ENCODE results near the gene TGFBR3. TPM values are rescaled to one million over a fixed set of nuclear protein-coding genes. Genes with fewer than 3 reads are reported as not detected.

The TGFBR3 gene
- total and polyA plus RNA-seq, 4 experiments from 2014 or later, result 34.5 to 47.3 (median 42.3) TPM

- intact Hi-C loops (cut with micrococcal nuclease), result no loop called here
Measured at GRCh38 chr1:91764471-91765115, 121.4 kb downstream of the TGFBR3 start.

DNA sequence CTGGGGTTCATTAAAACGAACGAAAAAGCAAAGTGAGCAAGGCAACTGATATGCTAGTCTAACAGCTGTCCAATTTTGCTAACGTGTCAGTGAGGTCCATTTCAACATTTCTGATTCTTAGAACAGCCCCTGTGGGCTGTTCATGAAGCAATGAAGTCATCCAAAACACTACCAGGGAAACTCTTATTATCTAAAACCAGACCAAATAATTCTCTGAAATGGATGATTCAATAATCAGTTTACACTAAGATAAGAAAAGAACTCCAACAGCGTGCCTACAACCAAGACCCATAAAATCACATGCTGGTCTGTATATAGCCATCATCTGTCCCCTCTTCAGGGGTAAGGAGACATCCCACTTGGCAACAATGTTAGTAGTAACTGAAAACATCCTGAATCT lies 122.7 kb downstream of the TGFBR3 start:
- Histone ChIP-seq H3K36me3 (ENCODE audit: insufficient read depth, low read length) (peaks cover 6% of the 10 kb centered on the region), H3K27me3 (ENCODE audit: insufficient read depth, low read length) (no peaks in the 10 kb centered on the region), H3K27ac (ENCODE audit: low read depth, low read length) (no peak overlapping the region), H3K9me3 (ENCODE audit: control insufficient read depth in 1 of 2, low read length in 2 of 2) (no peaks in the 10 kb centered on the region), H3K4me3 (ENCODE audit: low read length in 2 of 2) (no peak overlapping the region), H3K4me1 (ENCODE audit: insufficient read depth, low read length) (no peaks in the 10 kb centered on the region)
- Mint-ChIP-seq H3K27ac (no peak overlapping the region), H3K27me3 (no peaks in the 10 kb centered on the region), H3K9me3 (no peaks in the 10 kb centered on the region), H3K4me1 (peaks cover 10 to 26% (median 14%) of the 10 kb centered on the region in 4 donors), H3K36me3 (peaks cover 25 to 27% of the 10 kb centered on the region in 2 donors), H3K4me3 (no peak overlapping the region)
- DNase-seq, result no peak
- CTCF ChIA-PET (ENCODE audit: partially characterized antibody), result interaction anchor here (1.5 kb wide), 1 partner anchor 11 kb away, joined by 3 read pairs; no protein-coding TSS in a partner anchor
- intact Hi-C loops (cut with micrococcal nuclease), result no loop called here
- POLR2A ChIA-PET (ENCODE audit: partially characterized antibody), result interaction anchor here (1.1 kb wide), 1 partner anchor 28 kb away, joined by 3 read pairs; no protein-coding TSS in a partner anchor

More at GRCh38 chr1:91764471-91765115, 121.4 kb downstream of the TGFBR3 start:
- Mint-ChIP-seq H3K27ac (peak overlapping the region in 3 of 7 donors; percentile 13 to 53 (median 43)), H3K36me3 (peaks cover 28 to 32% of the 10 kb centered on the region in 2 donors), H3K27me3 (no peaks in the 10 kb centered on the region), H3K4me1 (peaks cover 8 to 32% (median 14%) of the 10 kb centered on the region in 4 donors), H3K4me3 (no peak overlapping the region), H3K9me3 (no peaks in the 10 kb centered on the region)
- Histone ChIP-seq H3K36me3 (ENCODE audit: insufficient read depth, low read length) (no peaks in the 10 kb centered on the region), H3K27ac (ENCODE audit: low read depth, low read length) (no peak overlapping the region), H3K4me1 (ENCODE audit: insufficient read depth, low read length) (no peaks in the 10 kb centered on the region), H3K27me3 (ENCODE audit: insufficient read depth, low read length) (no peaks in the 10 kb centered on the region), H3K9me3 (ENCODE audit: control insufficient read depth in 1 of 2, low read length in 2 of 2) (no peaks in the 10 kb centered on the region), H3K4me3 (ENCODE audit: low read length in 2 of 2) (no peak overlapping the region)
- ChIA-PET CTCF (ENCODE audit: partially characterized antibody) (interaction anchor here (1.2 to 1.5 kb wide), 2 partner anchors 13 to 252 kb away, joined by 3 read pairs; no protein-coding TSS in a partner anchor), POLR2A (ENCODE audit: partially characterized antibody) (interaction anchor here (1.1 kb wide), 1 partner anchor 27 kb away, joined by 3 read pairs; no protein-coding TSS in a partner anchor)
- no peak for DNase-seq

DNA sequence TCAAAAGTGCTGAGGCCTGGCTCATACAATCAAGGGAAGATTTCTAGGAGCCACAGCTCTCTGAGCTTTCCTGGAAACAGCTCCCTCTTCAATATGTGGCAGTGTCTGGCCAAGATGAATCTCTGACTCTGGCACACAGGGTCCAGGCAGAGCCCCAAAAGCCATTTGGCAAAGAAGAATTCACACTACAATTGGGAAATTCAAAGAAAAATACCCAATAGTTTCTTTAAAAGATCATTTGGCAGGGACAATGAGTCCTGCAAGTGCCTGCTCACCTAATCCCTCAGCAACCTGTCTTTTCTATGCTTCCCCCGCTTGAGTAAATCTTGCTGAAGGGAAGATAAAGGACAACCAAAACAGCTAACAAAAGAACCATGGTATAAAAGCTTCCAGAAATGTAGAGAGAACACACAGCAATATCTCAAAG lies 124.6 kb downstream of the TGFBR3 start:
- intact Hi-C loops (cut with micrococcal nuclease), result no loop called here
- no peaks in the 10 kb centered on the region for H3K4me1 ChIP-seq (ENCODE audit: insufficient read depth, low read length)
- ChIA-PET POLR2A (ENCODE audit: partially characterized antibody) (no interaction called here), CTCF (ENCODE audit: partially characterized antibody) (interaction anchor here (0.5 to 1.3 kb wide), 3 partner anchors 23 to 200 kb away, joined by 3 to 5 read pairs (median 3); no protein-coding TSS in a partner anchor)
- Mint-ChIP-seq H3K27ac (peak overlapping the region in 2 of 7 donors; percentile 48 to 50), H3K27me3 (no peaks in the 10 kb centered on the region), H3K4me3 (no peak overlapping the region), H3K36me3 (peaks cover 22 to 24% of the 10 kb centered on the region in 2 donors), H3K9me3 (no peaks in the 10 kb centered on the region), H3K4me1 (peaks cover 8 to 22% (median 16%) of the 10 kb centered on the region in 4 donors)
- no peak for DNase-seq
- no peaks in the 10 kb centered on the region for H3K27me3 ChIP-seq (ENCODE audit: insufficient read depth, low read length)
- no peak overlapping the region for H3K27ac ChIP-seq (ENCODE audit: low read depth, low read length)
- no peaks in the 10 kb centered on the region for H3K9me3 ChIP-seq (ENCODE audit: control insufficient read depth in 1 of 2, low read length in 2 of 2)
- peaks cover 9% of the 10 kb centered on the region for H3K36me3 ChIP-seq (ENCODE audit: insufficient read depth, low read length)
- H3K4me3 ChIP-seq (ENCODE audit: low read length in 2 of 2), result no peak overlapping the region

- Histone ChIP-seq H3K4me1 (ENCODE audit: insufficient read depth, low read length) (no peaks in the 10 kb centered on the region), H3K27ac (ENCODE audit: low read depth, low read length) (no peak overlapping the region), H3K4me3 (ENCODE audit: low read length in 2 of 2) (no peak overlapping the region), H3K27me3 (ENCODE audit: insufficient read depth, low read length) (no peaks in the 10 kb centered on the region), H3K36me3 (ENCODE audit: insufficient read depth, low read length) (peaks cover 9% of the 10 kb centered on the region), H3K9me3 (ENCODE audit: control insufficient read depth in 1 of 2, low read length in 2 of 2) (no peaks in the 10 kb centered on the region)
- H3K9me3 Mint-ChIP-seq, result no peaks in the 10 kb centered on the region
- H3K36me3 Mint-ChIP-seq, result peaks cover 21 to 22% of the 10 kb centered on the region in 2 donors
- no peaks in the 10 kb centered on the region for H3K27me3 Mint-ChIP-seq
- no peak overlapping the region for H3K4me3 Mint-ChIP-seq
- intact Hi-C loops (cut with micrococcal nuclease), result no loop called here
- POLR2A ChIA-PET (ENCODE audit: partially characterized antibody), result no interaction called here
- CTCF ChIA-PET (ENCODE audit: partially characterized antibody), result interaction anchor here (1.0 to 1.3 kb wide), 3 partner anchors 23 to 230 kb away, joined by 3 to 5 read pairs (median 3); no protein-coding TSS in a partner anchor
- peaks cover 12 to 28% (median 16%) of the 10 kb centered on the region in 4 donors for H3K4me1 Mint-ChIP-seq
- DNase-seq, result no peak
- no peak overlapping the region for H3K27ac Mint-ChIP-seq
Measured at GRCh38 chr1:91760512-91760911, 125.4 kb downstream of the TGFBR3 start.

- ChIA-PET POLR2A (ENCODE audit: partially characterized antibody) (no interaction called here), CTCF (ENCODE audit: partially characterized antibody) (interaction anchor here (1.3 kb wide), 2 partner anchors 12 to 17 kb away, joined by 4 to 6 read pairs; no protein-coding TSS in a partner anchor)
- Histone ChIP-seq H3K9me3 (ENCODE audit: control insufficient read depth in 1 of 2, low read length in 2 of 2) (no peaks in the 10 kb centered on the region), H3K36me3 (ENCODE audit: insufficient read depth, low read length) (peaks cover 9% of the 10 kb centered on the region), H3K27me3 (ENCODE audit: insufficient read depth, low read length) (no peaks in the 10 kb centered on the region), H3K4me3 (ENCODE audit: low read length in 2 of 2) (no peak overlapping the region), H3K27ac (ENCODE audit: low read depth, low read length) (no peak overlapping the region), H3K4me1 (ENCODE audit: insufficient read depth, low read length) (peaks cover 8% of the 10 kb centered on the region)
- intact Hi-C loops (cut with micrococcal nuclease), result no loop called here
- no peak overlapping the region for H3K4me3 Mint-ChIP-seq
- H3K27me3 Mint-ChIP-seq, result no peaks in the 10 kb centered on the region
- peaks cover 11 to 12% of the 10 kb centered on the region in 2 donors for H3K36me3 Mint-ChIP-seq
- no peak for DNase-seq
- peaks cover 19 to 41% (median 23%) of the 10 kb centered on the region in 4 donors for H3K4me1 Mint-ChIP-seq
- no peak overlapping the region for H3K27ac Mint-ChIP-seq
- no peaks in the 10 kb centered on the region for H3K9me3 Mint-ChIP-seq
Measured at GRCh38 chr1:91759076-91759475, 126.9 kb downstream of the TGFBR3 start.

GRCh38 chr1:91757763-91758460 lies 128.0 kb downstream of the TGFBR3 start:
- Histone ChIP-seq H3K27ac (ENCODE audit: low read depth, low read length) (no peak overlapping the region), H3K9me3 (ENCODE audit: control insufficient read depth in 1 of 2, low read length in 2 of 2) (no peaks in the 10 kb centered on the region), H3K36me3 (ENCODE audit: insufficient read depth, low read length) (peaks cover 9% of the 10 kb centered on the region), H3K4me3 (ENCODE audit: low read length in 2 of 2) (no peak overlapping the region), H3K4me1 (ENCODE audit: insufficient read depth, low read length) (peaks cover 18% of the 10 kb centered on the region), H3K27me3 (ENCODE audit: insufficient read depth, low read length) (no peaks in the 10 kb centered on the region)
- Mint-ChIP-seq H3K27ac (no peak overlapping the region), H3K27me3 (no peaks in the 10 kb centered on the region), H3K4me1 (peaks cover 27 to 51% (median 31%) of the 10 kb centered on the region in 4 donors), H3K36me3 (peaks cover 11 to 12% of the 10 kb centered on the region in 2 donors), H3K9me3 (no peaks in the 10 kb centered on the region), H3K4me3 (no peak overlapping the region)
- POLR2A ChIA-PET (ENCODE audit: partially characterized antibody), result no interaction called here
- intact Hi-C loops (cut with micrococcal nuclease), result no loop called here
- CTCF ChIA-PET (ENCODE audit: partially characterized antibody), result no interaction called here
- no peak for DNase-seq

GRCh38 chr1:91755702-91756287 lies 130.2 kb downstream of the TGFBR3 start:
- POLR2A ChIA-PET (ENCODE audit: partially characterized antibody), result no interaction called here
- CTCF ChIA-PET (ENCODE audit: partially characterized antibody), result no interaction called here
- intact Hi-C loops (cut with micrococcal nuclease), result no loop called here

More at GRCh38 chr1:91755702-91756287, 130.2 kb downstream of the TGFBR3 start:
- Histone ChIP-seq H3K27me3 (ENCODE audit: insufficient read depth, low read length) (no peaks in the 10 kb centered on the region), H3K4me3 (ENCODE audit: low read length in 2 of 2) (no peak overlapping the region), H3K36me3 (ENCODE audit: insufficient read depth, low read length) (peaks cover 9% of the 10 kb centered on the region), H3K4me1 (ENCODE audit: insufficient read depth, low read length) (peaks cover 18% of the 10 kb centered on the region), H3K9me3 (ENCODE audit: control insufficient read depth in 1 of 2, low read length in 2 of 2) (no peaks in the 10 kb centered on the region), H3K27ac (ENCODE audit: low read depth, low read length) (no peak overlapping the region)
- peaks cover 7 to 12% of the 10 kb centered on the region in 2 donors for H3K36me3 Mint-ChIP-seq
- DNase-seq, result no peak
- H3K4me3 Mint-ChIP-seq, result no peak overlapping the region
- H3K4me1 Mint-ChIP-seq, result peaks cover 25 to 53% (median 29%) of the 10 kb centered on the region in 4 donors
- no peaks in the 10 kb centered on the region for H3K27me3 Mint-ChIP-seq
- no peak overlapping the region for H3K27ac Mint-ChIP-seq
- H3K9me3 Mint-ChIP-seq, result no peaks in the 10 kb centered on the region
